GM23338 (cell line): ENCODE measurements around the gene RIOK1. TPM values are rescaled to one million over a fixed set of nuclear protein-coding genes. Genes with fewer than 3 reads are reported as not detected.

Experiments
- CREB1 ChIP-seq: fragments of 250-450 bp; sonication (Bioruptor Pico); IDR thresholded peaks from 2 replicates; pipeline ENCODE4 v1.5.0; 2020; ENCODE audit warnings: low read depth, mild to moderate bottlenecking, moderate library complexity
- EZH2 ChIP-seq: fragments of 200-600 bp; sonication (generic); IDR thresholded peaks from one replicate; pipeline ENCODE4 v1.8.0; 2017; ENCODE audit warnings: antibody characterized with exemption, mild to moderate bottlenecking, low read depth; ENCODE audit not compliant: unreplicated experiment
- EZH2phosphoT487 ChIP-seq: fragments of 200-600 bp; sonication (generic); IDR thresholded peaks from one replicate; pipeline ENCODE4 v1.8.1; 2018; ENCODE audit warnings: antibody characterized with exemption; ENCODE audit not compliant: unreplicated experiment
- JUNB ChIP-seq: IDR thresholded peaks from one replicate; pipeline ENCODE4 v1.6.1; 2016; ENCODE audit warnings: antibody characterized with exemption; ENCODE audit not compliant: unreplicated experiment
- NANOG ChIP-seq: IDR thresholded peaks from 2 replicates; pipeline ENCODE4 v1.6.1; 2016; ENCODE audit warnings: antibody characterized with exemption, borderline replicate concordance
- POLR2AphosphoS5 ChIP-seq: IDR thresholded peaks from 2 replicates; pipeline ENCODE4 v1.6.1; 2016; ENCODE audit warnings: antibody characterized with exemption, low read depth
- STAT1 ChIP-seq: IDR thresholded peaks from one replicate; pipeline ENCODE4 v1.6.1; 2016; ENCODE audit warnings: antibody characterized with exemption; ENCODE audit not compliant: unreplicated experiment
- ZNF331 ChIP-seq: fragments of 250-450 bp; sonication (Bioruptor Pico); IDR thresholded peaks from 2 replicates; pipeline ENCODE4 v1.5.0; 2020; ENCODE audit warnings: low read depth, mild to moderate bottlenecking, moderate library complexity
- polyA plus RNA-seq: library from polyadenylated mRNA; unstranded; fragments of >200 nt; fragmentation: Nextera tagmentation; extraction: Ambion mirVana; gene quantifications from 2 replicates; pipeline ENCODE4 v1.2.1, GENCODE V29; 2016
- total RNA-seq: library from RNA; depleted of rRNA; stranded (reverse); fragments of >200 nt; shearing (Covaris generic); gene quantifications from 2 replicates; pipeline ENCODE4 v1.2.3, GENCODE V29; 2014
- TF ChIP-seq, protein P1 (sequence below): fragments of 250-450 bp; sonication (Bioruptor Pico); IDR thresholded peaks from 2 replicates; pipeline ENCODE4 v1.5.0; 2020; ENCODE audit warnings: mild to moderate bottlenecking, moderate library complexity
- TF ChIP-seq, protein P2 (sequence below), 2 experiments: fragments of 200-600 bp in 1 of 2; sonication (generic) in 1 of 2; conservative IDR thresholded peaks; 2 replicates each; pipeline versions ENCODE4 v1.5.1 to v1.6.1; 2016 to 2017; ENCODE audit warnings: antibody characterized with exemption in 2 of 2, low read depth in 2 of 2, mild to moderate bottlenecking in 2 of 2, moderate library complexity in 1 of 2

RIOK1 gene
- total and polyA plus RNA-seq, 2 experiments from 2014 or later = 15.5 to 34.3 TPM

DNA sequence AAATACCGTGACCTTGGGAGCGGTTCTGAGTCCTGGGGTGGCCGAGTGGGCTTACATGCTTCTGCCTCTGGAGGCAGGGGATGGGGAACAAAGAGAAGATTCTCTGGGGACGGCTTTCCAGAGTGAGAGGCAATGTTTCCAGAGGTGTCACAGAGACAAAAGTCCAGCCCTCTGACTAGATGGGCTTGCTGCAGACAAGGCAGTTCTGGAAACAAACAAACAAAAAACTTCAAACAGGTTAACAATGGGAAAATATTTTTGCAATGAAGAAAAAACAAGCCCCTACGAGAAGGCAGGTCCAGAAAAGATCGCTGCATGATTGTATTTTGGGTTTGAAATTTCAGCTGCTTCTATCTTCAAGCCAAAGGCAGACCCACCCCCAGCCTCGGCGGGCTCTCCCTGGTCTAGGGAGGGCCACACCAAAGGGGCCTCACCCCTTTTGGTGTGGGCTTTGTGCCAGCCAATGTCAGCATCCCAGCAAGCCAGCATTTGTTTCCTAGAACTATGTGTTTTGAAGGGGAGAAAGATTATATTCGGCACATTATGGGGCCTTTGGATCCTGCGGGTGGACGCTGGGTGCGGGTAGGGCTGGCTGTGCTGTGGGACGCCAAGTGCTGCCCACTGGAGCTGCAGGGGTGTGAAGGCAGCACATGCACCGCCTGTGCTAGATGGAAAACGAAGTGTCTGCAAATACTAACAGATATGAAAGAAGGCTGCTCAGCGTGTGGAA is 42.9 kb downstream of the RIOK1 start (continued):
- TF ChIP-seq, protein P1, sequence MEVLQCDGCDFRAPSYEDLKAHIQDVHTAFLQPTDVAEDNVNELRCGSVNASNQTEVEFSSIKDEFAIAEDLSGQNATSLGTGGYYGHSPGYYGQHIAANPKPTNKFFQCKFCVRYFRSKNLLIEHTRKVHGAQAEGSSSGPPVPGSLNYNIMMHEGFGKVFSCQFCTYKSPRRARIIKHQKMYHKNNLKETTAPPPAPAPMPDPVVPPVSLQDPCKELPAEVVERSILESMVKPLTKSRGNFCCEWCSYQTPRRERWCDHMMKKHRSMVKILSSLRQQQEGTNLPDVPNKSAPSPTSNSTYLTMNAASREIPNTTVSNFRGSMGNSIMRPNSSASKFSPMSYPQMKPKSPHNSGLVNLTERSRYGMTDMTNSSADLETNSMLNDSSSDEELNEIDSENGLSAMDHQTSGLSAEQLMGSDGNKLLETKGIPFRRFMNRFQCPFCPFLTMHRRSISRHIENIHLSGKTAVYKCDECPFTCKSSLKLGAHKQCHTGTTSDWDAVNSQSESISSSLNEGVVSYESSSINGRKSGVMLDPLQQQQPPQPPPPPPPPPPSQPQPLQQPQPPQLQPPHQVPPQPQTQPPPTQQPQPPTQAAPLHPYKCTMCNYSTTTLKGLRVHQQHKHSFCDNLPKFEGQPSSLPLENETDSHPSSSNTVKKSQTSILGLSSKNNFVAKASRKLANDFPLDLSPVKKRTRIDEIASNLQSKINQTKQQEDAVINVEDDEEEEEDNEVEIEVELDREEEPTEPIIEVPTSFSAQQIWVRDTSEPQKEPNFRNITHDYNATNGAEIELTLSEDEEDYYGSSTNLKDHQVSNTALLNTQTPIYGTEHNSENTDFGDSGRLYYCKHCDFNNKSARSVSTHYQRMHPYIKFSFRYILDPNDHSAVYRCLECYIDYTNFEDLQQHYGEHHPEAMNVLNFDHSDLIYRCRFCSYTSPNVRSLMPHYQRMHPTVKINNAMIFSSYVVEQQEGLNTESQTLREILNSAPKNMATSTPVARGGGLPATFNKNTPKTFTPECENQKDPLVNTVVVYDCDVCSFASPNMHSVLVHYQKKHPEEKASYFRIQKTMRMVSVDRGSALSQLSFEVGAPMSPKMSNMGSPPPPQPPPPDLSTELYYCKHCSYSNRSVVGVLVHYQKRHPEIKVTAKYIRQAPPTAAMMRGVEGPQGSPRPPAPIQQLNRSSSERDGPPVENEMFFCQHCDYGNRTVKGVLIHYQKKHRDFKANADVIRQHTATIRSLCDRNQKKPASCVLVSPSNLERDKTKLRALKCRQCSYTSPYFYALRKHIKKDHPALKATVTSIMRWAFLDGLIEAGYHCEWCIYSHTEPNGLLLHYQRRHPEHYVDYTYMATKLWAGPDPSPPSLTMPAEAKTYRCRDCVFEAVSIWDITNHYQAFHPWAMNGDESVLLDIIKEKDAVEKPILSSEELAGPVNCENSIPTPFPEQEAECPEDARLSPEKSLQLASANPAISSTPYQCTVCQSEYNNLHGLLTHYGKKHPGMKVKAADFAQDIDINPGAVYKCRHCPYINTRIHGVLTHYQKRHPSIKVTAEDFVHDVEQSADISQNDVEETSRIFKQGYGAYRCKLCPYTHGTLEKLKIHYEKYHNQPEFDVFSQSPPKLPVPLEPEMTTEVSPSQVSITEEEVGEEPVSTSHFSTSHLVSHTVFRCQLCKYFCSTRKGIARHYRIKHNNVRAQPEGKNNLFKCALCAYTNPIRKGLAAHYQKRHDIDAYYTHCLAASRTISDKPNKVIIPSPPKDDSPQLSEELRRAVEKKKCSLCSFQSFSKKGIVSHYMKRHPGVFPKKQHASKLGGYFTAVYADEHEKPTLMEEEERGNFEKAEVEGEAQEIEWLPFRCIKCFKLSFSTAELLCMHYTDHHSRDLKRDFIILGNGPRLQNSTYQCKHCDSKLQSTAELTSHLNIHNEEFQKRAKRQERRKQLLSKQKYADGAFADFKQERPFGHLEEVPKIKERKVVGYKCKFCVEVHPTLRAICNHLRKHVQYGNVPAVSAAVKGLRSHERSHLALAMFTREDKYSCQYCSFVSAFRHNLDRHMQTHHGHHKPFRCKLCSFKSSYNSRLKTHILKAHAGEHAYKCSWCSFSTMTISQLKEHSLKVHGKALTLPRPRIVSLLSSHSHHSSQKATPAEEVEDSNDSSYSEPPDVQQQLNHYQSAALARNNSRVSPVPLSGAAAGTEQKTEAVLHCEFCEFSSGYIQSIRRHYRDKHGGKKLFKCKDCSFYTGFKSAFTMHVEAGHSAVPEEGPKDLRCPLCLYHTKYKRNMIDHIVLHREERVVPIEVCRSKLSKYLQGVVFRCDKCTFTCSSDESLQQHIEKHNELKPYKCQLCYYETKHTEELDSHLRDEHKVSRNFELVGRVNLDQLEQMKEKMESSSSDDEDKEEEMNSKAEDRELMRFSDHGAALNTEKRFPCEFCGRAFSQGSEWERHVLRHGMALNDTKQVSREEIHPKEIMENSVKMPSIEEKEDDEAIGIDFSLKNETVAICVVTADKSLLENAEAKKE = no peak
- no peak for TF ChIP-seq EZH2
- TF ChIP-seq POLR2AphosphoS5 = no peak
- no peak for TF ChIP-seq ZNF331 (CRISPR knock-in tag)
- TF ChIP-seq JUNB = no peak
- no peak for TF ChIP-seq NANOG
- TF ChIP-seq STAT1 = no peak
- no peak for TF ChIP-seq CREB1
- TF ChIP-seq, protein P2, sequence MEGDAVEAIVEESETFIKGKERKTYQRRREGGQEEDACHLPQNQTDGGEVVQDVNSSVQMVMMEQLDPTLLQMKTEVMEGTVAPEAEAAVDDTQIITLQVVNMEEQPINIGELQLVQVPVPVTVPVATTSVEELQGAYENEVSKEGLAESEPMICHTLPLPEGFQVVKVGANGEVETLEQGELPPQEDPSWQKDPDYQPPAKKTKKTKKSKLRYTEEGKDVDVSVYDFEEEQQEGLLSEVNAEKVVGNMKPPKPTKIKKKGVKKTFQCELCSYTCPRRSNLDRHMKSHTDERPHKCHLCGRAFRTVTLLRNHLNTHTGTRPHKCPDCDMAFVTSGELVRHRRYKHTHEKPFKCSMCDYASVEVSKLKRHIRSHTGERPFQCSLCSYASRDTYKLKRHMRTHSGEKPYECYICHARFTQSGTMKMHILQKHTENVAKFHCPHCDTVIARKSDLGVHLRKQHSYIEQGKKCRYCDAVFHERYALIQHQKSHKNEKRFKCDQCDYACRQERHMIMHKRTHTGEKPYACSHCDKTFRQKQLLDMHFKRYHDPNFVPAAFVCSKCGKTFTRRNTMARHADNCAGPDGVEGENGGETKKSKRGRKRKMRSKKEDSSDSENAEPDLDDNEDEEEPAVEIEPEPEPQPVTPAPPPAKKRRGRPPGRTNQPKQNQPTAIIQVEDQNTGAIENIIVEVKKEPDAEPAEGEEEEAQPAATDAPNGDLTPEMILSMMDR (conservative IDR thresholded peaks at IDR 0.05; ENCODE audit: low read depth in 2 of 2) = no peak
- no peak for TF ChIP-seq EZH2phosphoT487
